ENCODE measurements around the gene TMEM54.

The TMEM54 gene

GRCh38 chr1:32893198-32894018 lies 7.8 kb downstream of the TMEM54 start:
- DNase-seq = peak in 1 of 2 donors; percentile 20

GRCh38 chr1:32892368-32893197 lies 8.6 kb downstream of the TMEM54 start:
- DNase-seq = no peak

- DNase-seq = no peak
These were observed 9.6 kb downstream of the TMEM54 start for GRCh38 chr1:32891630-32892029.

GRCh38 chr1:32891241-32891570 lies 10.0 kb downstream of the TMEM54 start:
- DNase-seq = no peak

GRCh38 chr1:32890516-32891240 lies 10.5 kb downstream of the TMEM54 start:
- no peak for DNase-seq

GRCh38 chr1:32889731-32890278 lies 11.4 kb downstream of the TMEM54 start:
- DNase-seq = no peak

GRCh38 chr1:32888677-32889420 lies 12.3 kb downstream of the TMEM54 start:
- no peak for DNase-seq

- DNase-seq = no peak
These were observed 13.1 kb downstream of the TMEM54 start for GRCh38 chr1:32888134-32888533.

GRCh38 chr1:32887623-32888022 lies 13.6 kb downstream of the TMEM54 start:
- DNase-seq = no peak

GRCh38 chr1:32886828-32887414 lies 14.3 kb downstream of the TMEM54 start:
- DNase-seq = no peak

- DNase-seq = no peak
These were observed 15.0 kb downstream of the TMEM54 start, which contains the start of gene HPCA for GRCh38 chr1:32886004-32886827. TSS of gene HPCA (plus strand) at chr1:32886491. CDS start at chr1:32888899, 2,408 bp downstream.

- no peak for DNase-seq
These were observed 15.5 kb downstream of the TMEM54 start for GRCh38 chr1:32885676-32886003.

- DNase-seq = no peak
These were observed 16.5 kb downstream of the TMEM54 start for GRCh38 chr1:32884726-32885125.

GRCh38 chr1:32884032-32884372 lies 17.2 kb downstream of the TMEM54 start:
- DNase-seq = no peak

- no peak for DNase-seq
These were observed 17.7 kb downstream of the TMEM54 start for GRCh38 chr1:32883338-32884031.

GRCh38 chr1:32881871-32882850 lies 19.0 kb downstream of the TMEM54 start:
- DNase-seq = no peak

- no peak for DNase-seq
These were observed 19.9 kb downstream of the TMEM54 start for GRCh38 chr1:32881291-32881690.

GRCh38 chr1:32878637-32879041 lies 22.6 kb downstream of the TMEM54 start:
- no peak for DNase-seq

- no peak for DNase-seq
These were observed 23.0 kb downstream of the TMEM54 start for GRCh38 chr1:32878183-32878582.
